Rectal smooth muscle tissue (tissue), 1 donor: Measurements from ENCODE around the gene DGKD.

Source experiments
- H3K27ac ChIP-seq: one replicate; pipeline ENCODE4 v1.7.0; 2013; ENCODE audit warnings: low read depth, low read length, inconsistent platforms
- H3K27me3 ChIP-seq: one replicate; pipeline ENCODE4 v1.7.0; 2013; ENCODE audit warnings: low read length; ENCODE audit not compliant: control insufficient read depth, insufficient read depth
- H3K36me3 ChIP-seq: one replicate; pipeline ENCODE4 v1.7.0; 2013; ENCODE audit warnings: low read length; ENCODE audit not compliant: control insufficient read depth, insufficient read depth
- H3K4me1 ChIP-seq: one replicate; pipeline ENCODE4 v1.7.0; 2013; ENCODE audit warnings: low read length; ENCODE audit not compliant: control insufficient read depth, insufficient read depth
- H3K4me3 ChIP-seq: one replicate; pipeline ENCODE4 v1.7.0; 2013; ENCODE audit warnings: low read length
- H3K9ac ChIP-seq: one replicate; pipeline ENCODE4 v1.7.0; 2013; ENCODE audit warnings: low read length

DGKD gene

DNA sequence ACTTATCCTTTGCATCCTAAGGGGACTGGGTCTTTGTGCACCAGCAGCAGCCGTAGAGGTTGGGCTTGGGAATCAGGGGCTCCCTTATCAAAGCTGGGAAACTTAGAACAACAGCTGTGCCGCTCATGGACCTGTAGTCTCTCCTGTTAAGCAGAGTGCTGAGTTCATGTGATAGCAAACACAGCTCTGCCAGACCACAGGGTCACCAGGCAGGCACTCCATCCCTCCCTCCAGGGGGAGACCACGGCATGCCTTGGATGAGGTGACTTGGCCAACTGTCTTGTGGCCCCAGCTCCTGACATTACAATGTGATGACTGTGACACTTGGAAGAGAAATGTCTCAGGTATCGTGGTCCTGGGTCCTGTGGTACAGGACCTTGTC lies 60.0 kb downstream of the DGKD start:
- Histone ChIP-seq H3K9ac (no peak overlapping the region), H3K4me3 (no peak overlapping the region), H3K27me3 (no peaks in the 10 kb centered on the region), H3K4me1 (peaks cover 7% of the 10 kb centered on the region), H3K36me3 (no peaks in the 10 kb centered on the region), H3K27ac (peak overlapping the region; percentile 16)

DNA sequence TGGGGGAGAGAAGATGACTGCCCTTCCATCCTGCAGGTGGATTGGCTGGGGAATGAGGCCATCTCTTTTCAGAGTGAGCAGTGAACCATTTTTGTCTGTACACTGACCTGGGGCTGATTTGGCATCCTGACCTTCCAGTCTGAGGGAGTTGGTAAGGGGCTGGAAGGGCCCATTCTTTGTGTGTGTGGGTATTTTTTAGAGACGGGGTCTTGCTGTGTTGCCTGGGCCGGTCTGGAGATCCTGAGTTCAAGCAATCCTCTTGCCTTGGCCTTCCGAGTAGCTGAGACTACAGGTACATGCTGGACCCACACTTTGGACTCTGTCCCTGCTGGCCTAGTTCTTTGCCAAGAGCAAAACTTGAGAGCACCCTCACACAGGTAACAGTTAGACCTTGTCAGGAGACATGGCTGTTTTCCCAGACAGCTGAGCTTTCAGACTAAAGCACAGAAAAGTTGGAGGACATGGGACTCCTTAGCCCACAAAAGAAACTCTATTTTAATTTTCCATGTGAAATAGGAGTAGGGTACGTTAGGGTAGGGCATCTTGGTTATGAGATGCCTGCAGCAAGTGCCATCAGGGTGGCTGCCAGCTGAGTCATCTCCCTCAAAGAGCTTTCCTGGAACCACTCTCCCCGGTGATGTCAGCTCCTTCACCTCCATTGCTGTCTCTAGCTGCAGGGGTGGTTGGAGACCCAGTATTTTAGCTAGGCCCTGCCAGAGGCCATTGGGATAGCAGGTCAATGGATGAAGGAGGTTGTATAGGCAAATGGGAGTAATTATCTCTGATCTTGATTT lies 60.7 kb downstream of the DGKD start:
- H3K27ac ChIP-seq = no peak overlapping the region
- H3K4me1 ChIP-seq = peaks cover 10% of the 10 kb centered on the region
- no peak overlapping the region for H3K4me3 ChIP-seq
- H3K36me3 ChIP-seq = no peaks in the 10 kb centered on the region
- no peaks in the 10 kb centered on the region for H3K27me3 ChIP-seq
- no peak overlapping the region for H3K9ac ChIP-seq

DNA sequence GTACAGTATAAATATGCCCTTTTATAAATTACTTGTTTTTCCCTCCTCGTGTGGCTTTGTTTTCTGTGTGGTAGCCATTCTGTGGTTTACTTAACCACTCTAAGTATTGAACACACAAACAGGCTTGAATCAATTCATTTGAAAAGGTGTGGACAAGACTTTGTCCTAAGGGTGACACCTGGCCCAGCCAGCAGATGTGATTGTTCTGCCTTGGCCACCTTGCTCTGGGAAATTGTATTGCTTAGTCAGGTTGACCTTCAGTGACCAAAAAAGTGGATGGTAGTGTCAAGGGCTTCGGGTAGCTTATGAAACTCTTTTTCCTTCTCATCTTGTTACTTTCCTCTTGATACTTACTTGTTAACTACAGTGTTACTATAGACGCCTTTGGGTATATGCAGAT lies 61.9 kb downstream of the DGKD start:
- Histone ChIP-seq H3K4me1 (peaks cover 10% of the 10 kb centered on the region), H3K27ac (no peak overlapping the region), H3K36me3 (no peaks in the 10 kb centered on the region), H3K9ac (no peak overlapping the region), H3K4me3 (no peak overlapping the region), H3K27me3 (no peaks in the 10 kb centered on the region)

DNA sequence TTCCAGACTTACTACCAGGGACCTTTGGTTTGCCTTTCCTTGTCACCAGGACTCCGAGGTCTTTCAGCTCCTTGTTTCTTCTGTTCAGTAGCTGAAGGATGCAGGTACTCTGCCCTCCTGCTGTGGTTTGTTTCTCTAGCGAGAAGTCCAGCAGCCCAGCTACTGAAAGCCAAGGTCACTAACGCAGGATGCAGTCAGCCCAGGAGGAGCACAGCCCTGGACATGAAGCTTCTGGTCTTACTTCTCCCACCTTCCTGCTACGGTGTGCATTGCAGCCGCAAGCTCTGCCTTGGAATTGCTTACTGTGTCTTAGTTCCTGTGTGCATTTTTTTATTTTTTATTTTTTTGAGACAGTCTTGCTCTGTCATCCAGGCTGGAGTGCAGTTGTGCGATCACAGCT lies 62.4 kb downstream of the DGKD start:
- no peak overlapping the region for H3K27ac ChIP-seq
- H3K4me3 ChIP-seq = no peak overlapping the region
- no peaks in the 10 kb centered on the region for H3K36me3 ChIP-seq
- H3K27me3 ChIP-seq = no peaks in the 10 kb centered on the region
- peaks cover 10% of the 10 kb centered on the region for H3K4me1 ChIP-seq
- H3K9ac ChIP-seq = no peak overlapping the region

DNA sequence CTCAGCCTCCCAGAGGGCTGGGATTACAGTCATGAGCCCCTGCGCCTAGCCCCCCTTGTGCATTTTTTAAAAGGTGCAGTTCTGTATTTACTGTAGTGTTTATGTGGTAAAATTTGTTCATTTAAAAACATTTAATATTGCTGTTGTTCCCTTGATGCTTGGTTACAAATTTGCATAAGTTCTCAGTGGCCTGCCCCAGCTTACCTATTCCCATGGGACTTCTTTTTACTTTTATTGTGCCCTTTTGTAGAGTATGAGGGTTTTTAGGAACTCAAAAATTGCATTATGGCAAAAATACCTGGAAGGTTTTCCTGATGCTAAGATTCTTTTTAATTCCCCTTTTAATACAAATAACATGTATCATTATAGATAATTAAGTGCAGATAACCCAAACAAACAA lies 63.0 kb downstream of the DGKD start:
- Histone ChIP-seq H3K27me3 (no peaks in the 10 kb centered on the region), H3K4me3 (no peak overlapping the region), H3K27ac (no peak overlapping the region), H3K9ac (no peak overlapping the region), H3K4me1 (peaks cover 10% of the 10 kb centered on the region), H3K36me3 (no peaks in the 10 kb centered on the region)

DNA sequence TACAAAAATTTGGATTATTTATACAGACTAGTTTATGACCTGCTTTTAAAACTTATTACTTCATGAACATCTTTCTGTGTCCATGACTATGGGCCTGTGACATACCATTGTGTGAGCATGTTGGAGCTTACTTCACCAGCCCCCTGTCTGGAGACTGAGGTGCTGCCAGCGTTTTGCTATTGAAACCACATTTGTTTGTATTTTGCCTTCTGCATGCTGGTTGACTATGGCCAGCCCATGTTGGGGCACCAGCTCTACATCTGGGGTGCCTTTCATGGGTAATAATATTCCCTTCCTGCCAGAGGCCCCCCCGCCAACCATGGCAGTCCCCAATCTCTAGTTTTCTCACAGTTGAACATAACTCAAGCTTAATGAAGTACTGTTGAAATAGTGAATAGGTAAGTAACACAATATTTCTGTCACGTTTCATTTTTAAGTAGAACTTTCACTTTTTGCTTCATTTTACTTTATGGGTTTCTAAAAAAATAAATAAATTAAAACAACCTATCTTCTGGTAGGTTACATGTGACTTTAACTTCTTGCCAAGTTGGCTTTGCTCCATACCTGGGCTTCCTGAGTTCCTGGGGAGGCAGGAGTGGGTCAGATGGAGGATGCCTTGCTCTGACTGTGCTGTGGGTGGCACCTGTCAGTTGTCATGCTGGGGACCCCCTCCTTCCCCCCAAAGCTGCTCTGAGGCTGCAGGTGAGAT lies 63.9 kb downstream of the DGKD start:
- no peak overlapping the region for H3K27ac ChIP-seq
- no peak overlapping the region for H3K4me3 ChIP-seq
- no peaks in the 10 kb centered on the region for H3K27me3 ChIP-seq
- H3K4me1 ChIP-seq = peaks cover 10% of the 10 kb centered on the region
- H3K36me3 ChIP-seq = no peaks in the 10 kb centered on the region
- no peak overlapping the region for H3K9ac ChIP-seq

DNA sequence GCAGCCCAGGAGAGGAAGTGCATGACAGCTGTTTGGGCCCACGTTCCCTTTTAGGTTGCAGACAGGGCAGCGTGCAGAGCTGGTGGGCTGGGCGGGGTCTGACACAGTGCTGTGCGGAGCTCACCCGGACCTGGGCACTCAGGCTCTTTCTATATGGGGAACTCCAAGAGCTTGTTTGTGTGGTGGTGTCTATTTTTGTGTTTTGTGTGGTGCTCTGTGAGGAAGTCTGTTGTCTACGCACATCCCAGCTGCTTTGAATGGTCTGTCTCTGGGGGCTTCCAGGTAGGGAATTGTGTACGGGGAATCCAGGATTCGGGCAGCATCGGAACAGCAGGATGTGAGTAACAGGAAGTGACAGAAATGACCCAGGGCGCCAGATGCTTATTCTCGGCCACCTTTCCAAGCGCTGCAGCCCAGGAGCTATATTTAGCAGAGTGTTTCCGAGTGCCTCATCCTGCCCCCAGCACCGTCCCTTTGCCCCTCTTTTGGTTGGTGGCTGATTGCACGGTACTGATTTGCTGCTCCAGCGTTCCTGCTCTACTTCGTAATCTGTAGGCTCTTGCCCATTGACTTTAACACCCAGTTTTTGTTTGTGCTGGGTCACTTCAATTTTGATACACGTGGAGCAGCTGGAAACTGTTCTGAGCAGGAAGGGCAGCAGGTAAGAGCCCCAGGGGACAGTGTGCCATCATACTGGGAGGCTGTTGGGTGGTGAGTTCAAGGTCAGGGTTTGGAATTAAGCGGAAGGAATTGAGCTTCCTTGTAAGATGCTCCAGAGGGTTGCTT lies 64.7 kb downstream of the DGKD start:
- H3K9ac ChIP-seq = no peak overlapping the region
- H3K4me1 ChIP-seq = peaks cover 8% of the 10 kb centered on the region

DNA sequence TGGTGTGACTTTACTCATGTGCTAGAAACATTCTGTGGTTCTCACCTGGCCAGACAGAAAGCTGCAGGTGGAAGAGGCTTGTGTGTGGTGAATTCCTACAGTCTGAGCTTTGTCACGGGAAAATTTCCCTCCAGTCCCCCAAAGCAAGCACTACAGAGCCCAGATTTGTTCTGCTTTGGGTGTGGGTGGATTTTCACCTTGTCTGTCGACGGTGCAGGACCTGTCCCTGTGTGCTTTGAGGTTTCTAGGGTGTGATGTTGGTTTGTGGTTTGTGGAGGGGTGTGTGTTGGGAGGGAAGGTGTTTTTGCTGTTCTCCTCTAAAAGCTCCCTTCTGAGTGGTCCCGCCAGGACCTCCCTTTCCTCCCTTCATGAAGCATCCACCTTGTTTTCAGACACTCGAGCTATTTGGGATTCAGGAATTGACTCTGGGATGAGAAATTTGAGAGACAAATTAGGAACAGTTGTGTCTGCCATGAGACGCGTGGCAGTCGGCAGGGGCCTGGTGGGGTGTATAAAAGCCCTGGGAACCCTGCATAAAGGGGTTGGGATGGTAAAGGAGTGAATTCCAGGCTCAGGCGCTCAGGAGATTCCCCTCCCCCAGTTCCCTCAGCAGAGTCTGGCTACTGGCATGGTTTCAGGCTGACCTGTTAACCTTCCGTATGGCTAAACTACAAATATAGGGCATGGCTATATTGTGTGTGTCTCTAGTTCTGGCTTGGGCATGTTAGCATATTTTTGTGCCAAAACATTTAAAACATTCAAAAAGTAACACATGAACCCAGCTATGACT lies 65.5 kb downstream of the DGKD start:
- peak overlapping the region; percentile 21 for H3K27ac ChIP-seq
- H3K27me3 ChIP-seq = no peaks in the 10 kb centered on the region
- H3K36me3 ChIP-seq = no peaks in the 10 kb centered on the region
- peaks cover 4% of the 10 kb centered on the region for H3K4me1 ChIP-seq
- H3K9ac ChIP-seq = no peak overlapping the region
- H3K4me3 ChIP-seq = peak overlapping the region; percentile 35

More for the DNA sequence above, 64.7 kb downstream of the DGKD start:
- no peaks in the 10 kb centered on the region for H3K27me3 ChIP-seq
- H3K4me3 ChIP-seq = peak overlapping the region; percentile 35
- no peak overlapping the region for H3K27ac ChIP-seq
- H3K36me3 ChIP-seq = no peaks in the 10 kb centered on the region

DNA sequence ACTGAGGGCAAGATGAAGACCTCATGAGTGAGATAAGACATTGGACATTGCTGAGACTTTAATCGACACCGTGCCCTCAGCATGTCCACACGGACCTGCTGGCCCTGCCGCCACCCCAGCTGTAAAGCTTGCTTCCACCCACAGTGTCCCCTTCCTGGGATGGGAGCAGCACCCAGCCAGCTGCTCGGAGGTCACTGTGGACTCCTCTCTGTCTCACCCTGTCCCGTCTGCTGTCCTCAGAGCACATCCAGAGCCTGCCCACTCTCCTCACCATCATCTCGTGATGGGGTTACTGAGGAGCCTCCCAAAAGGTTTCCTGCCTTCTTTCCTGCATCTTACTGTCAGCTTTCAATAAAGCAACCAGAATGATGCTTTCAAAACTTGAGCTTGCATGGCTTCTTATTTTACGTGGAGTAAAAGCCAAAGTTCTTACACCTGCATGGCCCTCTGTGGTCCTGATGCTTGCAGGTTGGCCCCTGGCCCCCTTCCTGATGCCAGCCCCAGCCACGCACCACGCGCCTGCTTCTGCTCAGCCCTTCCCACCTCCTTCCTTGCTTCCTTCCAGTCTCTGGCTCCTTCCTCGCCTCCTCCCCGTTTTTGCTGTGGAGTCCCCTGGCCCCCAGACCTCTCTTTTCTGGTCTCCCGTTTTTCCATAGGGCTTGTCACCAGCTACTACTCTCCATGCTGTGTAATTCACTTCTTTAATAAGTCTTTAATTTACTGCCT lies 67.0 kb downstream of the DGKD start:
- Histone ChIP-seq H3K9ac (no peak overlapping the region), H3K36me3 (no peaks in the 10 kb centered on the region), H3K27me3 (no peaks in the 10 kb centered on the region), H3K4me1 (peaks cover 4% of the 10 kb centered on the region), H3K27ac (no peak overlapping the region), H3K4me3 (peak overlapping the region; percentile 10)

DNA sequence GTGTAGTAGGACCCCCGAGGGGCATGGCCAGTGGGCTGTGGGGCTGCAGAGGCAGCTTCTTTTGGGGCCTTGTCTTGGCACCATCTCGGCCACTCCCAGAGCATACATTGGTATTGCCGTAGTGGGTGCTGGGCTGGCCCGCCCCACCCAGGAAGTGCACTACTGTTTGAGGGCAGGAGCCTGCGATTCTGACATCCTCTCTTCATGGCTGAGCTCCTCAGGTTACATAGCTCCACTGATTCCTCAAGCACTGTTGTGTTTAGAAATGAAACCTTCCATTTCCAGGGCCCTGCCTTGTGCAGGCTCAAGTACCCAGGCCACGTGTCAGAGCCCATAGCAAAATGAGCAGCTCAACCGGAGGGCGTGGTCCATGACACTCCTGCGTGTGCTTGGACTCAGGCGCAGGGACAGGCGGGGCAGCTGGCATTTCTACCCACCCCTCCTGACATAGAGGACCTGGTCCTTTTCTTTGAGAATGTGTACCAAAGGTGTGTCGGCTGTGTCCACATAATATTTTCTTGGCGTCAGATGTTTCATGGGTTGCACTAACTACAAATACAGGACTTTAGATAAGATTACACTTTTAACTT lies 67.9 kb downstream of the DGKD start:
- no peaks in the 10 kb centered on the region for H3K27me3 ChIP-seq
- peaks cover 4% of the 10 kb centered on the region for H3K4me1 ChIP-seq
- H3K4me3 ChIP-seq = no peak overlapping the region
- H3K27ac ChIP-seq = no peak overlapping the region
- no peaks in the 10 kb centered on the region for H3K36me3 ChIP-seq
- H3K9ac ChIP-seq = no peak overlapping the region
